Measurements from ENCODE around the gene CSTF1.

DNA sequence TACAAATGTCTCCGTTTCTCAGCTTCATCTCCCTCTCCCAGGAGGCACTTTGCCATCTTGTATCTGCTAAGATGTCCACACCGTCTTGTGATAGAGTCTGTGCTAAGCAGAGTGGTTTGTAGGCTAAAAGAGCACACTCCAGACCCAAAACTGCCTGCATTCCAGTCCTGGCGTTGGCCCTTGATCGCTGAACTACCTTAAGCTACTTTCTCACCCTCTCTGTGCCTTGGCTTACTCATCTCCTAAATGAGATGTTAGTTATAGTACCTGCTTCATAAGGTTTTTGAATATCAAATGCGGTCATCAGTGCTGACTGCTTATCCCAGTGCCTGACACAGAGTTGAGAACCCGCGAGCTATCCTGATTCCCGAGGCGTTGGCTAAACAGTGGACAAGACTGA, 33.6 kb downstream of the CSTF1 start:
- TF ChIP-seq, protein P1, sequence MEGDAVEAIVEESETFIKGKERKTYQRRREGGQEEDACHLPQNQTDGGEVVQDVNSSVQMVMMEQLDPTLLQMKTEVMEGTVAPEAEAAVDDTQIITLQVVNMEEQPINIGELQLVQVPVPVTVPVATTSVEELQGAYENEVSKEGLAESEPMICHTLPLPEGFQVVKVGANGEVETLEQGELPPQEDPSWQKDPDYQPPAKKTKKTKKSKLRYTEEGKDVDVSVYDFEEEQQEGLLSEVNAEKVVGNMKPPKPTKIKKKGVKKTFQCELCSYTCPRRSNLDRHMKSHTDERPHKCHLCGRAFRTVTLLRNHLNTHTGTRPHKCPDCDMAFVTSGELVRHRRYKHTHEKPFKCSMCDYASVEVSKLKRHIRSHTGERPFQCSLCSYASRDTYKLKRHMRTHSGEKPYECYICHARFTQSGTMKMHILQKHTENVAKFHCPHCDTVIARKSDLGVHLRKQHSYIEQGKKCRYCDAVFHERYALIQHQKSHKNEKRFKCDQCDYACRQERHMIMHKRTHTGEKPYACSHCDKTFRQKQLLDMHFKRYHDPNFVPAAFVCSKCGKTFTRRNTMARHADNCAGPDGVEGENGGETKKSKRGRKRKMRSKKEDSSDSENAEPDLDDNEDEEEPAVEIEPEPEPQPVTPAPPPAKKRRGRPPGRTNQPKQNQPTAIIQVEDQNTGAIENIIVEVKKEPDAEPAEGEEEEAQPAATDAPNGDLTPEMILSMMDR (IDR thresholded peaks at IDR 0.05; ENCODE audit: low read depth, low read length) = no peak
- TF ChIP-seq EZH2phosphoT487 (IDR thresholded peaks at IDR 0.05; ENCODE audit: low read depth) = no peak

Data from OCI-LY3 (cell line).